Thymus (tissue), 11 donors: ENCODE results near the gene PSMA4. TPM values are rescaled to one million over a fixed set of nuclear protein-coding genes. Genes with fewer than 3 reads are reported as not detected.
A peak's percentile ranks its signal among the peaks of the same experiment; 100 is the strongest.
"Not testable (repeated sequence)": the region's sequence is repeated elsewhere in the genome, so short reads cannot be mapped to it uniquely, and the experiment has no call there.

ENCODE experiments used
- DNase-seq, 9 donors: peaks; one replicate each; pipeline ENCODE4 v3.0.0-alpha.2; 2013; ENCODE audit warnings: low spot score in 9 of 9, low read depth in 6 of 9, missing footprints in 1 of 9
- H3K27ac ChIP-seq, 2 donors: one replicate each; pipeline ENCODE4 v1.5.1; 2013; ENCODE audit warnings: control low read depth in 1 of 2, low read depth in 1 of 2, low read length in 1 of 2, mild to moderate bottlenecking in 1 of 2, moderate library complexity in 1 of 2
- H3K27me3 ChIP-seq, 2 donors: one replicate each; pipeline ENCODE4 v1.5.1; 2013; ENCODE audit warnings: low read length in 1 of 2; ENCODE audit not compliant: control insufficient read depth in 2 of 2, insufficient read depth in 1 of 2
- H3K36me3 ChIP-seq, 2 donors: one replicate each; pipeline ENCODE4 v1.5.1; 2013; ENCODE audit warnings: low read length in 1 of 2, mild to moderate bottlenecking in 1 of 2, moderate library complexity in 1 of 2; ENCODE audit not compliant: control insufficient read depth in 2 of 2, insufficient read depth in 2 of 2
- H3K4me1 ChIP-seq, 2 donors: one replicate each; pipeline ENCODE4 v1.5.1; 2013; ENCODE audit warnings: low read length in 2 of 2; ENCODE audit not compliant: control insufficient read depth in 2 of 2, insufficient read depth in 2 of 2
- H3K4me3 ChIP-seq, 2 donors: one replicate each; pipeline ENCODE4 v1.5.1; 2013; ENCODE audit warnings: low read length in 2 of 2, control low read depth in 1 of 2, mild to moderate bottlenecking in 1 of 2
- H3K9me3 ChIP-seq, 2 donors: one replicate each; pipeline ENCODE4 v1.5.1; 2013; ENCODE audit warnings: low read length in 1 of 2, mild to moderate bottlenecking in 1 of 2; ENCODE audit not compliant: control insufficient read depth in 2 of 2, insufficient read depth in 1 of 2
- WGBS: extraction: QIAGEN DNeasy Blood & Tissue Kit; methylation state at CpG from one replicate; pipeline ENCODE4 v1.1.7; 2013; 5-methylcytosine and 5-hydroxymethylcytosine counted together
- polyA plus RNA-seq: library from polyadenylated mRNA; stranded (reverse); fragments of 200-250 nt; gene quantifications from one replicate; pipeline ENCODE4 v1.2.3, GENCODE V29; 2013
- total RNA-seq: library from RNA; stranded (reverse); fragments of 120-200 nt; gene quantifications from one replicate; pipeline ENCODE4 v1.2.4, GENCODE V29; 2013
- donor health status: healthy.

Gene PSMA4
- total and polyA plus RNA-seq, 2 donors = 316 to 409 TPM

DNA sequence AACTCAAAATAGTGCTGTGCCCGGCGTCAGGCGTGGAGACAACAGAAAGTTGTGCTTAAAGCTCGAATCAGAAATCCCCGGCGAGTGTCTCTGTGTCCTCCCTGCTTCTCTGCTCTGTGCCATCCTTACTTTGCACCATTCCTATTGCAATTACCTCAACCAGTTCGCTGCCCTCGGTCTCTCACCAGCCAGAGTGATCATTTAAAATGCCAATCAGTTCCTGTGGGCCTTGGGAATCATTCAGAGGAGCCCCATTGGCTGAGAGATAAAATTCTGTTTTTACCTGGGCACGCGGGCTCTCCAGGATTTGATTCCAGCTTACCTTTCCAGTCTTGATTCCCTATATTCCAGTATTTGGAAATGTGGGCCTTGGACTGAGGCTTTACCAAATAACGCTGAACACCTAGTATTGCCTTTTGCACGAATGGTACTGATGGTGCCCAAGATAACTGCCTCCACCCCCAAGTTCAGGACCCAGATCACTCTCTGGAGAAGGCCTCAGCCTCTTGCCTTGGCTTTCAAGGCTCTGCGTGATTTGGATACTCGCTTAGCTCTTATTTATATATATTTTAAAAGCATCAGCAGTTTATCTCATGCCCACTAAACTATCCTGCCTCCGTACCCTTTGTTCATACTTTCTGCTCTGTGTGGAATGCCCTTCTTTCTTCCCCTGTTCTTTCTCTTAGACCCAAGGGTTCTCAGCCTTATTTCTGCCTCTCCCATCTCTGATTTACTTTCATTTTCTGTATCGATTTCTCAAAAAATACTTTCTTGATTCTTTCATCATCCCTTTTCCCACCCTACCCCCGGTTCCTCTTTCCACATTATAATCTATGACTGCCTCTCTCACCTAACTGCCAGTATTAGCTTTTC lies 863 bp downstream of the PSMA4 start:
- peak in 6 of 9 donors; percentile 2 to 54 (median 24) for DNase-seq
- no peaks in the 10 kb centered on the region for H3K27me3 ChIP-seq
- peak overlapping the region; percentile 91 to 92 for H3K4me3 ChIP-seq
- no peaks in the 10 kb centered on the region for H3K9me3 ChIP-seq
- WGBS = 5% methylated on average over 17 of the region's 17 CpGs
- H3K36me3 ChIP-seq = peaks cover 10 to 35% of the 10 kb centered on the region in 2 donors
- peaks cover 4 to 5% of the 10 kb centered on the region in 2 donors for H3K4me1 ChIP-seq
- peak overlapping the region; percentile 94 to 97 for H3K27ac ChIP-seq

DNA sequence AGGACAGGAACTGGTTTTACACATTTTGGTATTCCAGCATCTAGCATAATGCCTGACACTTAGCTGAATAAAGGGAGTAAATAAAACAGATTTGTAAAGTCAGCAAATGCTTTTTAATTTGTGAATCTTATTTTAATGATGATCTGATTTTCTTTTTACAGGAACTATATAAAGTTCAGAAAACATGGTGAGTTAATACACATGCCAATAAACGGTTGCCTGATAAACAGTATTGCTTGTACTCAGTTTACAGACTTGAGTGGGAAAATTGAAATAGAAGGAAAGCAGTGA lies 1.4 kb downstream of the PSMA4 start:
- Histone ChIP-seq H3K9me3 (no peaks in the 10 kb centered on the region), H3K27ac (no peak overlapping the region), H3K4me1 (peaks cover 4 to 5% of the 10 kb centered on the region in 2 donors), H3K27me3 (no peaks in the 10 kb centered on the region), H3K36me3 (peaks cover 12 to 40% of the 10 kb centered on the region in 2 donors), H3K4me3 (peak overlapping the region; percentile 91 to 92)
- 67% methylated on average over 1 of the region's 1 CpG for WGBS
- DNase-seq = no peak

- WGBS = 97% methylated on average over 3 of the region's 3 CpGs
- no peaks in the 10 kb centered on the region for H3K9me3 ChIP-seq
- no peak overlapping the region for H3K4me3 ChIP-seq
- H3K27me3 ChIP-seq = no peaks in the 10 kb centered on the region
- H3K4me1 ChIP-seq = peaks cover 4 to 5% of the 10 kb centered on the region in 2 donors
- DNase-seq = no peak
- no peak overlapping the region for H3K27ac ChIP-seq
- H3K36me3 ChIP-seq = peaks cover 16 to 48% of the 10 kb centered on the region in 2 donors
Observed at GRCh38 chr15:78542647-78543046, 2.4 kb downstream of the PSMA4 start.

DNA sequence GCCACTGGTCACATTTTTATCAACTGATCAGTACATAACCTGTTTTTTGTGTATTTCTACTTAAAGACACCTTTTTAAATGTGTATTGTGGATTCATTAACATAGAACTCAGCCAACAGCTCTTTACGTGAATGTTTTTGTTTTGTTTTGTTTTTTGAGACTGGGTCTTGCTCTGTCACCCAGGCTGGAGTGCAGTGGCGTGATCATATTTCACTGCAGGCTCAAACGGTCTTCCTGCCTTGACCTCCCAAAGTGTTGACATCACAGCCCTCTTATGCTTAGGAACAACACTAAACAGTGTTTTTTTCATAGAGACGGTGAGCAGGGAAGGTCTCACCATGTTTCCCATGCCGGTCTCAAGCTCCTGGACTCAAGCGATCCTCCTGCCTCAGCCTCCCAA lies 9.9 kb downstream of the PSMA4 start:
- H3K36me3 ChIP-seq = peaks cover 38 to 57% of the 10 kb centered on the region in 2 donors
- H3K4me3 ChIP-seq = no peak overlapping the region
- 95% methylated on average over 6 of the region's 6 CpGs for WGBS
- no peak overlapping the region for H3K27ac ChIP-seq
- H3K4me1 ChIP-seq = no peaks in the 10 kb centered on the region
- H3K27me3 ChIP-seq = no peaks in the 10 kb centered on the region
- no peaks in the 10 kb centered on the region for H3K9me3 ChIP-seq
- DNase-seq = no peak

- Histone ChIP-seq H3K4me3 (no peak overlapping the region), H3K4me1 (no peaks in the 10 kb centered on the region), H3K27ac (no peak overlapping the region), H3K27me3 (no peaks in the 10 kb centered on the region), H3K36me3 (peaks cover 34 to 51% of the 10 kb centered on the region in 2 donors), H3K9me3 (no peaks in the 10 kb centered on the region)
- DNase-seq = no peak
- WGBS = 97% methylated on average over 3 of the region's 3 CpGs
Observed at GRCh38 chr15:78550815-78551214, 10.6 kb downstream of the PSMA4 start.

DNA sequence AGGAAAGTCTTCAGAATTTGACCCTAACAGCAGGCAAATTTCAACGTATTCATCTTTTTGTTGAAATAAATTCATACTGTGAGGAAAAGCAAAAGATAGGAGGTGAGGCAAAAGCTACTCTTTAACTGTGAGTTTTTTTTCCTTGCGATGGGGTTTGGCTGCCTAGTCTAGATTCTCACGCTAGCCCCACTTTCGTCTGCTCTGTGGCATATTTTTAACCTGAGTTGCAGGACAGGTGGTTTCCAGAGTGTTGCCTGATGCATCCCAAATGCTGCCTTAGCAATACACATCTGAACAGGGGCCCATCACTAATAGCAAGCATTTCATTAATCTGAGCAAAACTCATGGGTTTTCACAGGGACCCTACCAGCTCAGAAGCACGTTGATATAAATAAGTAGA lies 11.7 kb downstream of the PSMA4 start:
- Histone ChIP-seq H3K27me3 (no peaks in the 10 kb centered on the region), H3K9me3 (no peaks in the 10 kb centered on the region), H3K36me3 (peaks cover 28 to 42% of the 10 kb centered on the region in 2 donors), H3K4me1 (no peaks in the 10 kb centered on the region), H3K4me3 (no peak overlapping the region), H3K27ac (no peak overlapping the region)
- 93% methylated on average over 5 of the region's 5 CpGs for WGBS
- DNase-seq = no peak

DNA sequence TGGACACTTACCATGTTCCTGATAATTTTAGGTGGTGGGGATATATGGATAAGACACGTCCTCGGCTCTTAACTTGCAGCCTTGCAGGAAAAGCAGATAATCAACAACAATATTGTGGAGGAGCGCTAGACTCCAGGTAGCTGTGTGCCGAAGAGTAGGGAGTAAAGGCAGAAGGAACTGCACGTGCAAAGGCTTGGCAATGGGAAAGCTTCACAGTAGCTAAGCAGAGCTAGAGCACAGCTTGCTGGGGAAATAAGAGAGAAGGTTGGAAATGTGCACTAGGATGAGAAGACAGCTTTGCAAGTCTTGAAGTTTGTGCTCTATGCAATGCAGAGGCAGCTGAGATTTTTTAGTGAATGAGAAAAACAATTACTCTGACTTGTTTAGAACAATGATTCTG lies 12.4 kb downstream of the PSMA4 start:
- no peaks in the 10 kb centered on the region for H3K4me1 ChIP-seq
- H3K4me3 ChIP-seq = no peak overlapping the region
- WGBS = 96% methylated on average over 5 of the region's 5 CpGs
- no peak for DNase-seq
- no peaks in the 10 kb centered on the region for H3K27me3 ChIP-seq
- no peak overlapping the region for H3K27ac ChIP-seq
- no peaks in the 10 kb centered on the region for H3K9me3 ChIP-seq
- peaks cover 26 to 35% of the 10 kb centered on the region in 2 donors for H3K36me3 ChIP-seq

DNA sequence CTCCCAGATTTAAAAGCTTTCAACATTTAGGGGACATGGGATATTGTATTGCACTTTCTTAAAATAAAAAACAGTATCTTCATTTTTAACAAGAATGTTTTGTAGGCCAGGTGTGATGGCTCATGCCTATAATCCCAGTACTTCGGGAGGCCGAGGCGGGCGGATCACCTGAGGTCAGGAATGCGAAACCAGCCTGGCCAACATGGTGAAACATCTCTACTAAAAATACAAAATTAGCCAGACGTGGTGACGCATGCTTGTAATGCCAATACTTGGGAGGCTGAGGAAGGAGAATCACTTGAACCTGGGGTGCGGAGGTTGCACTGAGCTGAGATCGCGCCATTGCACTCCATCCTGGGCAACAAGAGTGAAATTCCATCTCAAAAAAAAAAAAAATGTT lies 20.0 kb downstream of the PSMA4 start:
- H3K9me3 ChIP-seq, H3K4me1 ChIP-seq, H3K27ac ChIP-seq, DNase-seq, H3K36me3 ChIP-seq, H3K27me3 ChIP-seq, H3K4me3 ChIP-seq: not testable (repeated sequence)
- WGBS = 95% methylated on average over 10 of the region's 10 CpGs

GRCh38 chr15:78561490-78561889 lies 21.2 kb downstream of the PSMA4 start:
- 98% methylated on average over 5 of the region's 5 CpGs for WGBS
- no peak for DNase-seq
- no peaks in the 10 kb centered on the region for H3K36me3 ChIP-seq
- H3K27me3 ChIP-seq = peaks cover 2 to 18% of the 10 kb centered on the region in 2 donors
- H3K27ac ChIP-seq = no peak overlapping the region
- peaks cover 15 to 16% of the 10 kb centered on the region in 2 donors for H3K4me1 ChIP-seq
- H3K9me3 ChIP-seq = no peaks in the 10 kb centered on the region
- H3K4me3 ChIP-seq = no peak overlapping the region
